ENCODE data around the gene TLK2.

DNA sequence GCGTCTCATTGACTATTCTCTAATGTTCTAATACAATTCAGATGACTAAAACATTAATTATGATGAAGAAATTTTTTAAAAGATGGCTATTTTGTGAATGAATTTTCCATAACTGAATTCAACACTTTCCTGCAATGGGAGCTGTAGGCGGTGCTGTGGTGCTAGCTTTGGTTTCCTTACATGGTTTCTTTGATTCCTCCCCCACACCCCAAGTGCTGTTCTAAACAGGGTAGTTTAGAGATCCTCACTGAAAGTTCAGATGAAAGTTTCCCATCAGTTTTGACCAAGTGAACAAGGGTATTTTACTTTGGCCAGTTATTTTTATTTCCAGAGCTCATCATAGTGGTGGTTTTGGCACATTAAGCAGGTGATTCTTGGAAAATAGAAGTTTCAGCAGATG is 122.8 kb downstream of the TLK2 start:
- TF ChIP-seq SIN3A (IDR thresholded peaks at IDR 0.05; ENCODE audit: borderline replicate concordance, insufficient read depth, low read depth, low read length): no peak
- TF ChIP-seq, protein P1, sequence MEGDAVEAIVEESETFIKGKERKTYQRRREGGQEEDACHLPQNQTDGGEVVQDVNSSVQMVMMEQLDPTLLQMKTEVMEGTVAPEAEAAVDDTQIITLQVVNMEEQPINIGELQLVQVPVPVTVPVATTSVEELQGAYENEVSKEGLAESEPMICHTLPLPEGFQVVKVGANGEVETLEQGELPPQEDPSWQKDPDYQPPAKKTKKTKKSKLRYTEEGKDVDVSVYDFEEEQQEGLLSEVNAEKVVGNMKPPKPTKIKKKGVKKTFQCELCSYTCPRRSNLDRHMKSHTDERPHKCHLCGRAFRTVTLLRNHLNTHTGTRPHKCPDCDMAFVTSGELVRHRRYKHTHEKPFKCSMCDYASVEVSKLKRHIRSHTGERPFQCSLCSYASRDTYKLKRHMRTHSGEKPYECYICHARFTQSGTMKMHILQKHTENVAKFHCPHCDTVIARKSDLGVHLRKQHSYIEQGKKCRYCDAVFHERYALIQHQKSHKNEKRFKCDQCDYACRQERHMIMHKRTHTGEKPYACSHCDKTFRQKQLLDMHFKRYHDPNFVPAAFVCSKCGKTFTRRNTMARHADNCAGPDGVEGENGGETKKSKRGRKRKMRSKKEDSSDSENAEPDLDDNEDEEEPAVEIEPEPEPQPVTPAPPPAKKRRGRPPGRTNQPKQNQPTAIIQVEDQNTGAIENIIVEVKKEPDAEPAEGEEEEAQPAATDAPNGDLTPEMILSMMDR (IDR thresholded peaks at IDR 0.05): no peak

Measured in Panc1 (cell line).